Measurements from ENCODE around the gene STK32C. TPM values are rescaled to one million over a fixed set of nuclear protein-coding genes. Genes with fewer than 3 reads are reported as not detected.

The STK32C gene
- total RNA-seq, 1 donor from 2014 or later = 13.0 TPM

- no peak for DNase-seq (ENCODE audit: low read depth)
- H3K4me3 ChIP-seq (ENCODE audit: low read depth, low read length) = no peak overlapping the region
- no peak for TF ChIP-seq CTCF (conservative IDR thresholded peaks at IDR 0.05; ENCODE audit: low read depth, low read length)
Observed at GRCh38 chr10:132198381-132199181, 109.2 kb downstream of the STK32C start.

GRCh38 chr10:132198068-132198370, 109.7 kb downstream of the STK32C start:
- no peak for TF ChIP-seq CTCF (conservative IDR thresholded peaks at IDR 0.05; ENCODE audit: low read depth, low read length)
- no peak overlapping the region for H3K4me3 ChIP-seq (ENCODE audit: low read depth, low read length)
- no peak for DNase-seq (ENCODE audit: low read depth)

GRCh38 chr10:132197271-132198067, 110.3 kb downstream of the STK32C start:
- H3K4me3 ChIP-seq (ENCODE audit: low read depth, low read length) = no peak overlapping the region
- TF ChIP-seq CTCF (conservative IDR thresholded peaks at IDR 0.05; ENCODE audit: low read depth, low read length) = no peak
- DNase-seq (ENCODE audit: low read depth) = no peak

GRCh38 chr10:132196178-132197113, 111.3 kb downstream of the STK32C start:
- no peak for TF ChIP-seq CTCF (conservative IDR thresholded peaks at IDR 0.05; ENCODE audit: low read depth, low read length)
- no peak for DNase-seq (ENCODE audit: low read depth)
- no peak overlapping the region for H3K4me3 ChIP-seq (ENCODE audit: low read depth, low read length)

GRCh38 chr10:132195366-132196075, 112.2 kb downstream of the STK32C start:
- no peak overlapping the region for H3K4me3 ChIP-seq (ENCODE audit: low read depth, low read length)

More at GRCh38 chr10:132195366-132196075, 112.2 kb downstream of the STK32C start:
- no peak for DNase-seq (ENCODE audit: low read depth)
- no peak for TF ChIP-seq CTCF (conservative IDR thresholded peaks at IDR 0.05; ENCODE audit: low read depth, low read length)
